ES-I3 (cell line): Measurements from ENCODE around the gene NAA16.

Experiments used
- H3K36me3 ChIP-seq: 2 replicates; pipeline ENCODE4 v1.6.1; 2013; ENCODE audit warnings: mild to moderate bottlenecking, low read length, control low read depth, moderate library complexity; ENCODE audit not compliant: insufficient read depth
- H3K4me1 ChIP-seq: 2 replicates; pipeline ENCODE4 v1.6.1; 2013; ENCODE audit warnings: mild to moderate bottlenecking, control low read depth, low read length; ENCODE audit not compliant: insufficient read depth
- H3K9ac ChIP-seq: 2 replicates; pipeline ENCODE4 v1.6.1; 2013; ENCODE audit warnings: low read depth, mild to moderate bottlenecking, low read length, moderate library complexity
- H3K9me3 ChIP-seq: 2 replicates; pipeline ENCODE4 v1.6.1; 2013; ENCODE audit warnings: mild to moderate bottlenecking, low read length, moderate library complexity; ENCODE audit not compliant: control insufficient read depth, insufficient read depth

The NAA16 gene

GRCh38 chr13:41398494-41399170, 87.6 kb downstream of the NAA16 start:
- Histone ChIP-seq H3K4me1 (peaks cover 5% of the 10 kb centered on the region; the same call in 1 of the 2 replicates), H3K9me3 (no peaks in the 10 kb centered on the region), H3K36me3 (no peaks in the 10 kb centered on the region), H3K9ac (no peak overlapping the region)

- no peak overlapping the region for H3K9ac ChIP-seq
- no peaks in the 10 kb centered on the region for H3K36me3 ChIP-seq
- H3K4me1 ChIP-seq: peaks cover 5% of the 10 kb centered on the region; the same call in 1 of the 2 replicates
- no peaks in the 10 kb centered on the region for H3K9me3 ChIP-seq
These were observed 90.3 kb downstream of the NAA16 start for GRCh38 chr13:41401366-41401765.

GRCh38 chr13:41402691-41403511, 91.8 kb downstream of the NAA16 start:
- Histone ChIP-seq H3K36me3 (no peaks in the 10 kb centered on the region), H3K9me3 (no peaks in the 10 kb centered on the region), H3K4me1 (peaks cover 5% of the 10 kb centered on the region; the same call in 1 of the 2 replicates), H3K9ac (no peak overlapping the region)

- Histone ChIP-seq H3K9me3 (no peaks in the 10 kb centered on the region), H3K4me1 (peaks cover 5% of the 10 kb centered on the region; the same call in 1 of the 2 replicates), H3K36me3 (no peaks in the 10 kb centered on the region), H3K9ac (no peak overlapping the region)
These were observed 92.9 kb downstream of the NAA16 start for GRCh38 chr13:41403983-41404382.

GRCh38 chr13:41405367-41405766, 94.3 kb downstream of the NAA16 start:
- Histone ChIP-seq H3K4me1 (peaks cover 5% of the 10 kb centered on the region; the same call in 1 of the 2 replicates), H3K9ac (no peak overlapping the region), H3K9me3 (no peaks in the 10 kb centered on the region), H3K36me3 (no peaks in the 10 kb centered on the region)

- H3K9me3 ChIP-seq: no peaks in the 10 kb centered on the region
- H3K36me3 ChIP-seq: no peaks in the 10 kb centered on the region
- H3K4me1 ChIP-seq: peaks cover 5% of the 10 kb centered on the region; the same call in 1 of the 2 replicates
- H3K9ac ChIP-seq: no peak overlapping the region
These were observed 96.3 kb downstream of the NAA16 start for GRCh38 chr13:41407380-41407779.

GRCh38 chr13:41408121-41408520, 97.1 kb downstream of the NAA16 start:
- Histone ChIP-seq H3K4me1 (no peaks in the 10 kb centered on the region; the same call in 1 of the 2 replicates), H3K9me3 (no peaks in the 10 kb centered on the region), H3K9ac (no peak overlapping the region), H3K36me3 (no peaks in the 10 kb centered on the region)

GRCh38 chr13:41408746-41409145, 97.7 kb downstream of the NAA16 start:
- no peak overlapping the region for H3K9ac ChIP-seq
- no peaks in the 10 kb centered on the region for H3K36me3 ChIP-seq
- H3K4me1 ChIP-seq: no peaks in the 10 kb centered on the region; the same call in 1 of the 2 replicates
- no peaks in the 10 kb centered on the region for H3K9me3 ChIP-seq

GRCh38 chr13:41409611-41410010, 98.5 kb downstream of the NAA16 start:
- Histone ChIP-seq H3K4me1 (no peaks in the 10 kb centered on the region; the same call in 1 of the 2 replicates), H3K9me3 (no peaks in the 10 kb centered on the region), H3K36me3 (no peaks in the 10 kb centered on the region), H3K9ac (no peak overlapping the region)

- no peaks in the 10 kb centered on the region for H3K36me3 ChIP-seq
- no peaks in the 10 kb centered on the region; the same call in 1 of the 2 replicates for H3K4me1 ChIP-seq
- H3K9ac ChIP-seq: no peak overlapping the region
- no peaks in the 10 kb centered on the region for H3K9me3 ChIP-seq
These were observed 100.0 kb downstream of the NAA16 start for GRCh38 chr13:41411060-41411459.

- Histone ChIP-seq H3K9me3 (no peaks in the 10 kb centered on the region), H3K36me3 (no peaks in the 10 kb centered on the region), H3K9ac (no peak overlapping the region), H3K4me1 (no peaks in the 10 kb centered on the region; the same call in 1 of the 2 replicates)
These were observed 100.5 kb downstream of the NAA16 start for GRCh38 chr13:41411522-41411921.

- Histone ChIP-seq H3K4me1 (no peaks in the 10 kb centered on the region; the same call in 1 of the 2 replicates), H3K9ac (no peak overlapping the region), H3K36me3 (no peaks in the 10 kb centered on the region), H3K9me3 (no peaks in the 10 kb centered on the region; the same call in 1 of the 2 replicates)
These were observed 102.8 kb downstream of the NAA16 start for GRCh38 chr13:41413872-41414271.

- Histone ChIP-seq H3K9ac (no peak overlapping the region), H3K36me3 (no peaks in the 10 kb centered on the region), H3K4me1 (no peaks in the 10 kb centered on the region; the same call in 1 of the 2 replicates), H3K9me3 (no peaks in the 10 kb centered on the region; the same call in 1 of the 2 replicates)
These were observed 105.2 kb downstream of the NAA16 start for GRCh38 chr13:41416276-41416675.

GRCh38 chr13:41418027-41418426, 107.0 kb downstream of the NAA16 start:
- no peaks in the 10 kb centered on the region for H3K36me3 ChIP-seq
- no peaks in the 10 kb centered on the region; the same call in 1 of the 2 replicates for H3K9me3 ChIP-seq
- no peaks in the 10 kb centered on the region for H3K4me1 ChIP-seq
- H3K9ac ChIP-seq: no peak overlapping the region
